GM19328 (cell line): ENCODE results near the gene KRT222.

Experiments
- ATAC-seq: cut with Tn5 transposase; IDR thresholded peaks from one replicate; pipeline ENCODE4 v1.9.1; 2021; ENCODE audit warnings: mild to moderate bottlenecking, moderate library complexity; ENCODE audit not compliant: unreplicated experiment

KRT222 gene

DNA sequence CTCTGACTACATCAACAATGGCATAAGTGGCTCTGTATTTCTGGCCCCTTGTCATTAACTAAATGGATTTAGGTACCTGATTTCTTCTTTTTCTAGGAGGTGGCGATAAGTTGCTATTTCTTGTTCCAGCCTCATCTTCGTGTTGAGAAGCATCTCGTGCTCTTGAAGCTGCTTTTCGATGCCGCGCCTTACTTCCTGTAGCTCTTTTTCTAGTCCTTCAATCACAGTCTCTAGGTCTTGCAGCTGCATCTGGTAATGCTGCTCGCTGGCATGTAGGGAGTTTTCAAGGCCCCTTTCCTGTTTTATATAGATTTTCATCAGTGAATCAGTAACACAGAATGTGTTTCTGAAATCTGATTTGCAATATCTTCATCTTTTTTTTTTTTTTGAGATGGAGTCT lies 5.1 kb downstream of the KRT222 start:
- no peak for ATAC-seq

- no peak for ATAC-seq
Measured at GRCh38 chr17:40658396-40658795, 6.6 kb downstream of the KRT222 start.

- no peak for ATAC-seq
Measured at GRCh38 chr17:40651939-40652338, 13.0 kb downstream of the KRT222 start.

DNA sequence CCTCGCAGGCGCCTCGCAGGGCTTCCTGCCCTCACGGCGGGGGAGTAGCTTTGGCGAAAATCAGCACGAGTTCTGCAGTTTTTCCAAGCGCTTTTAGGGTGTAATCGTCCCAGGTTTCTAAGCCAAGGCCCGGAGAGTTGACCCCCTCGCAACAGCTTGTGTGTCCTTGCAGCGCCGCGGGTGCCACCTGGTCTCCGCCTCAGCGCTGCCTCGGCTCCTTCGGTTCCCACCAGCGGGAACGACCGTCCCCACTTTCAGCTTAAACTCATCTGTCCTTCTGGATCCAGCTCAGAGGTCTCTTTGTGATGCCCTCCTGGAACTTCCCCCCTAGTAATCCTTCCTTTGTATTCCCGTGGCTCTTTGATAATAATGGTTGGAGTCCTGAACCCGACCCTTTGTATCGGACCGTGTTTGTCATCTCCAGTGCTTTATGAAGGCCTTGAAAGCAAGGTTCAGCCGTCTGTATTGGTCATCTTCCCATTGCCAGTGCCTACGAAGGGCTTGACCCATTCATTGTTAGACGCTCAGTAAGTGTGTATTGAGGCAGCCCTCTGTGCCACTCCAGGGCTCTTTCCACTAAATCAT lies 16.5 kb downstream of the KRT222 start:
- ATAC-seq: peak; percentile 8

DNA sequence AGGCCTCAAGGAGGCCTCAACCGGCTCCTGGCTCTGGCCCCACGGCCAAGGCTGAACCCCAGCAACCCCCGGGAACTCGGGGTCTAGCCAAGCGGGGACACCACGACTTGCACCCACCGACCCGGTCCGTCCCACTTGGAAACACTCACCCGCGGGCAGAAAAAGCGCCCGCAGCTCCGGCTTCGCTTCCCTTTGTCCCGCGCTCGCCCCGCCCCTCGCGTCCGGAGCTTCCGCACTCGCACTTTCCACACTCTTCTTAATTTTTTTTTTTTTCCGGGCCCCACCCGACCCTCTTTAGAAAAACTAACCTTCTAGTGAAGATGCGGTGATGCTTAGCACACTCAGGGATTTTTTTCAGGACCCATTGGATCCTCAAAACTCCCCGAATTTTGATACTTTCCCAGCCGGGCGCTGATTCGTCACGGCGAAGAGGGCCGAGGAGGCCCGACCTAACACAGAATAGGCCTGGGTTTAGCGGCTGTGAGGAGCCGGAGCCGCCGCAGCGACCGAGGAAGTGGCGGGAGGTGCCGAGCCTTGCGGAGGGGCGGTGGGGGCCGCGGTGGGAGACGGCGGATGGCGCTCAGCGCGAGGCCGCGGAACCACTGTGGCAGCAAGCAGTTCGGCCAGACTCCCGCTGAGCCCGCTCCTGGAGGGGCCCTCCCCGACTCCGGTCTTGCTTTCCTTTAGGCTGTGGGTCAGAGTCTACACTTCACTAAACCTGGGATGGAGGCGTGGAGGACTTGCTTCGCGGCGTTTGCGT lies 17.2 kb downstream of the KRT222 start, which contains the start of gene SMARCE1:
Gene SMARCE1, minus strand, starts transcription at position 195 of the 760 bp plus-strand sequence. CDS start 2,016 bp downstream, outside the sequence.
- peak; percentile 65 for ATAC-seq

- peak; percentile 20 for ATAC-seq
Measured at GRCh38 chr17:40646791-40647623, 18.0 kb downstream of the KRT222 start.

DNA sequence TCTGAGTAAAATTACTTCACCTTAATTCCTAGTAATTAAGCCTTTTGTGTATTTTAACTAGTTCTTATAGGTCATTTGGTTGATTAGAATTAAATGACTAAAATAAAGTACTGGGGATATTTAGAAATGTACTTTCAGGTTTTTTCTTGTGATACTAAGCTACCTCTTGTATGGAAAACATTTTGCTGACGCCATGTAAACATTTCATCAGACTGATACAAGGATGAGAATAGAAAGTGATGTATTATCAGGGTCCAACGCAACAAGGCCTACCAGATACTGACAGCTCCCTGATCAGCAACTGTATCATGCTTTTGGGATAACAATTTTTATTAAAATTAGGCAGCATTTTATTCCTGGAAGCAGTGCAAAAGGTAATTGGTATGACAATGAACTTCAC lies 19.0 kb downstream of the KRT222 start:
- no peak for ATAC-seq

DNA sequence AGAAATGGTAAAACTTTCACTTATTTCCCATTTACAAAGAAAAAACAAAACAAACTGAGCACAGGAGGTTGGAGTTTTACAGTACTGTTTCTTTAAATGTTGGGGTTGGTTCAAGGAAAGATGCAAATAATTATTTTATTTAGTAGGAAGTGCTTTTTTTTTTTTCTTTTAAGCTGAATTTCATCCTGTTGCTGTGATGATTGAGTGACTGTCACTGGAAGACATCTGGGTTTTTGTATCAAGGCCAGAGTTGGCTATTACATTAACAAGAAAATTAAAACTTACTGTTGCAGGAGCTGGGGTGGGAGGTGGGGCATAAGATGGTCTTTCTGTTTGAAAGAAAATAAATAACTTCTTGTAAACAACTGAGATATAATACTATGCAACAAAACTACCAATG lies 19.7 kb downstream of the KRT222 start:
- ATAC-seq: no peak

- ATAC-seq: no peak
Measured at GRCh38 chr17:40637931-40638330, 27.0 kb downstream of the KRT222 start.

DNA sequence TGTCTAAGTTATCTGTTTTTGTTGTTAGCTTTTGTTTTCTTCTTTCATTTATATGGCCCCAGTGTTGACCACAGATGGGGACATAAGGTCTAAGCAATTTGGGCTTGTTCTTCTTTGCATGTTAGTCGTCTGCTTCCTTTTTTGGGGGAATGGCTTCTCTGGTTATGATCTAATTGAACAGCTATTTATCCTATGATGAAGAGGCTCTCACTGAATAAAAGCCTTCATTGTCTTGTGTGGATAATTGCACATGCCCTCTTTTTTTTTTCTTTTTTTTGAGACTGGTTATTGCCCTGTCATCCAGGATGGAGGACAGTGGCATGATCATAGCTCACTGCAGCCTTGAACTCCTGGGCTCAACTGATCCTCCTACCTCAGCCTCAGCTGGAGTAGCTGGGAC lies 31.1 kb downstream of the KRT222 start:
- no peak for ATAC-seq

DNA sequence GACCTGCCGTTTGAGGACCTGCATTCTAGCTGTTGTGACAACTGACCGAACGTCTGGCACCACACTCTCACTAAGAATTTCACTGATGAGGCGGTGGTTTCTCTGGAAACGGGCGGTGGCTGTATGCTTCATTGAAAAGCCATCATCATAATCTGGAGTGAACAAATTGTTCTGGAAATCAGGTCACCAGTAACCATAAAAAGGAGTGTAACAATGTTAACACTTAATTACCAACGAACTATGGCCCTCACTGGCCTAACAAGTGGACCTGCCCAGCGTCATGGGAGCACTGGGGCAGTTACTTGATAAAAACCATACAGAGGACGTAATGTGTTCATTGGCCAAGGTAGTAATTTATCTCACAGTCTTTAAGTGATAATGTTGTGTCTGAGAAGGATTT lies 32.8 kb downstream of the KRT222 start:
- no peak for ATAC-seq

DNA sequence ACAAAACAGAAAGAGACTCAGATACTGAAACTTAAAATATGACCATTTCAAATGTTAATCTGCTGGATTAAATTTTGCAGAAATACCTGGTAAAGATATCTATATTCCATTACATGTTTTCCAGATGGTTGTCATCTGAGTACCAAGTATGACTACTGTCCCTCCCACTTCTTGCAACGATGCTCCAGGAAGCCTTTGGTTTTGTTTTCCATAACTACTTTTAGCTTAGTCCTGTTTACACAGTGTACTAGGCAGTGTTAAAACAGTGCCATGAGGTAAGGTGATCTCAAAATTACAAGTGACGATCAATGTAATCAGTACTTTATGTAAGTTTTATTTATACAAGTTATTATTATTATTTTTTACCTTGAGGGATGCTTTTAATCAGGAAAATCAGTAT lies 35.1 kb downstream of the KRT222 start:
- no peak for ATAC-seq

GRCh38 chr17:40625311-40625710 lies 39.7 kb downstream of the KRT222 start:
- no peak for ATAC-seq

DNA sequence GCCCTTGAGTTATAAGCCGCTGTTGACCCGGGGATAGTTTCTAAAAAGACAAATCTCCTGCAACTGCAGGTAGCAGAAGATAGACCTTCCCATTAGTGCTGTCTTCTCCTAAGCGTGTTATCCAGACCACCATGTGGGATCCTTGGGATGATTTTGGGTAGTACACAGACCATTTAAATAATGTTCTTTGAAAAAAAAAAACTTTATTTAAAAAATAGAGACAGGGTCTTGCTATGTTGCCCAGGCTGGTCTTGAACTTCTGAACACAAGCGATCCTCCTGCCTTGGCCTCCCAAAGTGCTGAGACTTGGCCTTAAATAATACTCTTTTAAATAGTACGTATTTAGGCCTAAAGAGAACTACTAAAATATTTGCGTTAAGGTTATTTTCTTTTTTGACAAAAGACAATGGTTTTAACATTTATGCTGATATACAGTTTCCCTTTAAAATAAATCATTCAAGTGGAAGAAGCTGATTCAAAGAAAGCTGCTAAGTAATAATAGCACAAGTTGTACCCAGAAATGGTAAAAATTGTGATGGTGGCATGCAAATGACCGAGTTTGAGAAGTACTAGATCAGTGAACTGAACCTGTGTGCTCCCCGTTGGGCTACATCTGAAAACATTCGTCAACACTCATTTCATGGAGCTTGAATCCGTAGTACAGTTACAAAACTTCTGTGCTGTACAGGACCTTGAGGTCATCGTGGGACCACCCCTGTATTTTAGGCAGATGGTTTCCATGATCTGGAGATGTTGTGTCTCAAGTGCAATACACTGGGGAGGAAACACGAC lies 41.4 kb downstream of the KRT222 start:
- no peak for ATAC-seq

- no peak for ATAC-seq
Measured at GRCh38 chr17:40622509-40622928, 42.5 kb downstream of the KRT222 start.

DNA sequence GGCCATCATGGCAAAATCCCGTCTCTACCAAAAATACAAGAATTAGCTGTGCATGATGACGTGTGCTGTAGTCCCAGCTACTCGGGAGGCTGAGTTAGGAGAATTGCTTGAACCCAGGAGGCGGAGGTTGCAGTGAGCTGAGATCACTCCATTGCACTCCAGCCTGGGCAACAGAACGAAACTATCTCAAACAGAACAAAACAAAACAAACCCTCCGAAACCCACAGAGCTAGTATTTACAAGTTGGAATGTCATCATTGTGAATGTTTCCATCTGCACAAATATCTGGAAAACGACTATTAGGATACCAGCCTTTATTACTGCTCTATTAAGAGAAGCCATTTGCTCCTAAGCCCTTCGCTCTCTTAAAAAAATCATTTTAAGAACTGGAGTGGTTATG lies 43.4 kb downstream of the KRT222 start:
- no peak for ATAC-seq

GRCh38 chr17:40621019-40621418 lies 44.0 kb downstream of the KRT222 start:
- no peak for ATAC-seq

DNA sequence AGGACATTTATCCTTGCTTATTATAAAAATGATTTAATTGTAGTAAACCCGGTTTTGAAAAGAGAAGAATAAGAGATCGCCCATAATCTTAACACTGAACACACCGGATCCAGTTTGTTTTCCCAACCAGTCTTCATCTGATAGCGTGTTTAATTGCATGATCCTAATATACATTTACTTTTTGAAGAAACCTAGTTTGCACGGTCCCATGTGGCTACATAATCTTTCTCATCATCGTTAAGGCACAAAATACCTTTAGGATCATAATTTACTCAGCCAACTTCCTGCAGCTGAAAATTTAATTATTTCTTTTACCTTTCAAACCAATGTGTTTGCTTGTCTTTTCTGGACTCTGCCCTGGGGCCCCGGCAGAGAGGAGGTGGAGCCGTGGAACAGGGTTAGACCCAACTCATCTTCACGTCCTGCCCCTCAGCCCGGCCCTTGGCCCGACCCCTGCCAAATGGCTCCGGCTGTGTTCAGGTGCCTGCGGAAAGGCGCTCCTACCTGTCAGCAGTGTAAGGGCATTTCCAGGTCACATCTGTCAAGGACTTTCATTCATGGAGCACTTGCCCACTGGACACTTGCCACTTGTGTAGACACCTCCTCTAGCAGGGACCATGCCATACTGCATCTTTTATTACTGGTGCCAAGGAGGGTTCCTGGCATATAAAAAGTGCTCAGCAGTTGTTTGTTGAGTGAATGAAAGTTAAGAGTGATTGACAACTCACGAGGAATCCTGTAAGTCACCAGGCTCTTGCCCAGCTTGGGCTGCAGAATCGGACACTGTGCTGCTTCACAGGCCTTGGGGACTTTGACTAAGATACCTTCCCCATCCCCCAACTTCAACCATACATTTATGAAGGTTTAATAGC lies 46.0 kb downstream of the KRT222 start:
- no peak for ATAC-seq

DNA sequence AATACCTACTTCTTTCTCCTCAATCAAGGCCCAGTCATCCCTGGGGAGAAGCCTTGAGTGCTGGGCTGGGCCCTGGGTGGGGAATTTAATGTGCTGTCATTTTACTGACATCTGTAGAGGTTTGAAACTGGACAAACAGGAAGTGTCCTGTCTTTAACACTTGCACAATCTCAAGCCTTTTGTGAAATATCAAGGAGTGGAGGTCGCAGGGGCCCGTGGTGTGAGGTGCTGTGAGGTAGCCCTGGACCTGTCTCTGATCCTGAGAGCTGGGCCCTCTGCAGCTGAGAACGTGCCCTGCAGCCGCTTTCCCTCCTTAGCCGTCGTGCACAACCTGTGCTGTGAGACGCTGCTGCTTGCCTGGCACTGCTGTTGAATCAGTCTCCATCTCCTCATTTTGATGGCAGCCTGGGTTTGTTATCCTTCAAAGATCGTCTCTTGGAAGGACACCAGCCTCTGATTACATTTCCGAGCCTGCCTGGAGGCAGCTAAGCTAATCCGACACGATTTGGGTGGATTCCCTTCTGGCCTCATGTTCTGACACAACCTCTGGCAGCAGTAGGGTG lies 47.2 kb downstream of the KRT222 start:
- ATAC-seq: no peak

- ATAC-seq: no peak
Measured at GRCh38 chr17:40616592-40616991, 48.4 kb downstream of the KRT222 start.
